Measurements from ENCODE around the gene CARD14.
"Not testable (repeated sequence)": the region's sequence is repeated elsewhere in the genome, so short reads cannot be mapped to it uniquely, and the experiment has no call there.

CARD14 gene

DNA sequence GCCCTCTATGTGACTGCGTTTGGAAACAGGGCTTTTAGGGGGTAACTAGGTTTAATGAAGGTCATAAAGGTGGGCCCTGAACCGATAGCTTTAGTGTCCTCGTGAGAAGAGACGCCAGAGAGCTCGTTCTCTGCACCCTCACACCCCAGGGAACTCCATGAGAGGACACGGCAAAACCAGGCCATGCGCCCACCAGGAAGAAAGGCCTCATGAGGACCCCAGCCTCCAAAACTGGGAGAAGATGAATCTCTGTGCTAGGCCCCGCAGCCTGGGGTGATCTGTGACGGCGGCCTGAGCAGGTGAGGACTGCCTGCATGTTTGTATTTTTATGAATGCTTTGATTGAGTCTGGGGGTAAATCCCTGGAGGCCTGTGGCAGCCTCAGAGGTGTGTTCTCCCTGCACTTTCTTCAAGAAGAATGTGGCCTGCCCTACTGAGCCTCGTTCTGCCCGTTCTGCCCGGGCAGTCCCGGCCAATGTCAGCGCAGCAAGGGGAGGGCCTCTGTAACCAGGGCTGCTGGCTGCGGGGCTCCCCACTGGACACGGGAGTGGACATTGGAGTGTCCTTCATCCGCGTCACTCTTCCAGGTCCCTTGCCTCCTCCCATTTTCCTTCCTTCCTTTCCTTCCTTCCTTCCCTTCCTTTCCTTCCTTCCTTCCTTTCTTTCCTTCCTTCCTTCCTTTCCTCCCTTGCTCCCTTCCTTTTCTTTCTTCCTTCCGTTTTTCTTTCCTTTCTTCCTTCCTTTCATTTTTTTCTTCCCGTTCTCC is 84.0 kb downstream of the CARD14 start:
- DNase-seq (ENCODE audit: low read depth) = no peak

DNA sequence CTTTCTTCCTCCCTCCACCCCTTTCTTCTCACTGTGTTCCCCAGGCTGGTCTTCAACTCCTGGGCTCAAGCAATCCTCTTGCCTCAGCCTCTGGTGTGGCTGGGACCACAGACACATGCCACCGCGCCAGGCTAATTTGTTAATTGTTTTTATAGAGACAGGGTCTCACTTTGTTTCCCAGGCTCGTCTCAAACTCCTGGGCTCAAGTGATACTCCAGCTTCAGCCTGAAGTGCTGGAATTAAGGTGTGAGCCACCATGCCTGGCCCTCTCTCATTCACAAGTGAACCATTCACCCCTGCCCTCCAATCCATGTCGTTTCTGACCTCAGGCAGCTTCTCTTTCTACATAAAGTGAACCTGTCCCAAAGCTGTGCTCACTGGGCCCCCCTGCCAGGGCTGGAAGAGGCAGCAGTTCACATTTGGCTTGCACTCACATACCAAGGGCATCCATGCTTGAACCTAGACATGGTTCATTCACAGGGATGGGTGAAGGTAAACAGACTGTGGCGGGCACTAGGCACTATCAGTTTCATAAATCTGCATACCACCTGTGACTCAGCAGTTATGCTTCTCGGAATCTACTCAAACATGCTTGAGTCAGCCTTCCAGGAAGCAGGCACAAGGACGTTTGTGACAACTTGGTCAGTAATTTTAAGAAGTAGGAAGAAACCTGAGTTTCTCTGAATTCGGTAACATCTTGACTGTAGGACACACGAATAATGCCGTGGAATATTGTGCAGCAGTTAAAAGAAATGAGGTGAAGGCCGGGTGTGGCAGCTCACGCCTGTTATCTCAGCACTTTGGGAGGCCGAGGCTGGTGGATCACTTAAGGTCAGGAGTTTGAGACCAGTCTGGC is 84.8 kb downstream of the CARD14 start:
- peak; percentile 37 for DNase-seq (ENCODE audit: low read depth)

DNA sequence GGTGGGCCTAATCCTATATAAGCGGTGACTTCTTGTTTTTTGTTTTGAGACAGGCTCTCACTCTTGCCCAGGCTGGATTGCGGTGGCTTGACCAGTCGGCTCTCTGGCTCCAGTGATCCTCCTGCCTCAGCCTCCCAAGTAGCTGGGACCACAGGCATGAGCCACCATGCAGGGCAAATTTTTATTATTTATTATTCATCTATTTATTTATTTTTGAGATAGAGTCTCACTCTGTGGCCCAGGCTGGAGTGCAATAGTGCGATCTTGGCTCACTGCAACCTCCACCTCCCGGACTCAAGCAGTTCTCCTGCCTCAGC is 86.2 kb downstream of the CARD14 start:
- no peak for DNase-seq (ENCODE audit: low read depth)

DNA sequence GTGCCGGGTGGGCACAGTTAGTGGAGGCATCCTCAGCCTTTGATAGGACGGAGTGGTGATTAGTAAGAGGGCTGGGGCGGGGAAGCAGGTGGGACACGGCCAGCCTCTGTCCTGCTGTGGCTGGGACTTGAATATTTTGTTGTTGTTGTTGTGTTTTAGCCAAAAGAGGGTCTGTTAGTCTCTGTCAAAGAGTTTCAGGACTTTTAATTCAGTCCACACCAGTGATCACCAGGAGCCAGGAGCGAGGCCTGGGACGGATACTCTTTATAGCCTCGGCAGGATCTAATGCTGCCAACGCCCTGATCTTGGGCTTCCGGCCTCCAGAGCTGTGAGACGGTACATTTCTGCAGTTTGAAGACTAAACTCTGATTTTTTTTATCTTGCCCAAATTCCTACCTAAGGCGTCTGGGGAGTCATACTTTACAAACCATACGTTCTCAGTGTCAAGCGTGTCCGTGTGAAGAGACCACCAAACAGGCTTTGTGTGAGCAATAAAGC is 87.9 kb downstream of the CARD14 start:
- no peak for DNase-seq (ENCODE audit: low read depth)

DNA sequence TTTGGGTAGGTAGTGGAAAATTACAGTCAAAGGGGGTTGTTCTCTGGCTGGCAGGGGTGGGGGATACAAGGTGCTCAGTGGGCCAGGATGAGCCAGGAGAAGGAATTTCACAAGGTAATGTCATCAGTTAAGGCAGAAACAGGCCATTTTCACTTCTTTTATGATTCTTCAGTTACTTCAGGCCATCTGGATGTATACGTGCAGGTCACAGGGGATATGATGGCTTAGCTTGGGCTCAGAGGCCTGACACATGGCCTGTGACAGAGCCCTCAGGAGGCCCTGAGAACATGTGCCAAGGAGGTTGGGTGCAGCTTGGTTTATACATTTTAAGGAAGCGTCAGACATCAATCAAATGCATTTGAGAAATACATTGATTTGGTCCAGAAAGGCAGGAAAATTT is 88.5 kb downstream of the CARD14 start:
- DNase-seq (ENCODE audit: low read depth) = not testable (repeated sequence)
